Endothelial cell of umbilical vein (primary cell): ENCODE measurements around the gene CABYR. TPM values are rescaled to one million over a fixed set of nuclear protein-coding genes. Genes with fewer than 3 reads are reported as not detected.

Experiments
- BruUV-seq: library from RNA; stranded (reverse); fragments of 400-500 nt; replicated peaks from 2 replicates; lab custom pipeline; 2021; lab: Mats Ljungman, UMichigan
- CTCF ChIA-PET: fragments of 300-600, 350-600 bp; sonication (Branson Sonifier 250); formaldehyde crosslinking; loops from one replicate; lab custom pipeline; 2021; ENCODE audit warnings: antibody characterized with exemption, inconsistent platforms; lab: Charles Lee
- POLR2A ChIA-PET: fragments of 300-600, 350-600 bp; sonication (Branson Sonifier 250); formaldehyde crosslinking; loops from one replicate; lab custom pipeline; 2021; ENCODE audit warnings: antibody characterized with exemption, inconsistent platforms; lab: Charles Lee
- DNase-seq: peaks from one replicate; pipeline ENCODE4 v3.0.0-alpha.2; 2011; ENCODE audit warnings: low read depth, low spot score
- FAIRE-seq: peaks from 2 replicates; lab custom pipeline; 2011; peaks lifted over from hg19 to GRCh38; lab: Jason Lieb, UNC
- H2AFZ ChIP-seq: 2 replicates; pipeline ENCODE4 v1.6.0; 2012; ENCODE audit warnings: low read depth, low read length, control low read depth, inconsistent platforms
- H3K27ac ChIP-seq: 2 replicates; pipeline ENCODE4 v1.5.1; 2011; ENCODE audit warnings: low read depth, mild to moderate bottlenecking, control low read depth, low read length, moderate library complexity; ENCODE audit not compliant: insufficient read depth
- H3K27me3 ChIP-seq, 2 experiments: 2 replicates each; pipeline versions ENCODE4 v1.6.0 to v1.6.1; 2011; ENCODE audit warnings: low read length in 2 of 2, mixed read lengths in 1 of 2; ENCODE audit not compliant: control insufficient read depth in 2 of 2, insufficient read depth in 2 of 2
- H3K36me3 ChIP-seq, 2 experiments: 2 replicates in 1 of 2; 3 replicates in 1 of 2; pipeline ENCODE4 v1.5.1; 2011; ENCODE audit warnings: low read length in 2 of 2, mild to moderate bottlenecking in 1 of 2, moderate library complexity in 1 of 2; ENCODE audit not compliant: control insufficient read depth in 2 of 2, insufficient read depth in 2 of 2; ENCODE audit errors: extremely low read depth in 1 of 2
- H3K4me1 ChIP-seq: 3 replicates; pipeline ENCODE4 v1.5.1; 2011; ENCODE audit warnings: mild to moderate bottlenecking, low read length; ENCODE audit not compliant: control insufficient read depth, insufficient read depth; ENCODE audit errors: extremely low read depth
- H3K4me2 ChIP-seq: 2 replicates; pipeline ENCODE4 v1.6.1; 2011; ENCODE audit warnings: low read length, control low read depth, mixed read lengths; ENCODE audit not compliant: insufficient read depth
- H3K4me3 ChIP-seq, 3 experiments: fragments of 200-600 bp in 1 of 3; sonication (generic), shearing (Covaris generic) in 1 of 3; replicated peaks in 1 of 3; 2 replicates each; pipeline ENCODE4 v1.5.1; 2011 to 2016; ENCODE audit warnings: control low read depth in 3 of 3, low read length in 3 of 3, mild to moderate bottlenecking in 2 of 3, inconsistent platforms in 1 of 3, low read depth in 1 of 3, moderate library complexity in 1 of 3; ENCODE audit not compliant: insufficient read depth in 1 of 3
- H3K79me2 ChIP-seq: 2 replicates; pipeline ENCODE4 v1.6.0; 2012; ENCODE audit warnings: low read length, inconsistent platforms; ENCODE audit not compliant: control insufficient read depth, insufficient read depth
- H3K9ac ChIP-seq: replicated peaks from 2 replicates; pipeline ENCODE3; 2011; ENCODE audit warnings: low read length, control low read depth; ENCODE audit not compliant: insufficient read depth; ENCODE audit errors: extremely low read depth
- H3K9me1 ChIP-seq: replicated peaks from 3 replicates; pipeline ENCODE4 v1.6.0; 2011; ENCODE audit warnings: mild to moderate bottlenecking, low read length; ENCODE audit not compliant: control insufficient read depth, insufficient read depth; ENCODE audit errors: extremely low read depth
- H3K9me3 ChIP-seq: replicated peaks from 2 replicates; pipeline ENCODE4 v1.5.1; 2012; ENCODE audit warnings: low read length, inconsistent platforms; ENCODE audit not compliant: control insufficient read depth, insufficient read depth
- H4K20me1 ChIP-seq: replicated peaks from 2 replicates; pipeline ENCODE3; 2011; ENCODE audit warnings: mild to moderate bottlenecking, low read length; ENCODE audit not compliant: control insufficient read depth, insufficient read depth; ENCODE audit errors: extremely low read depth
- EZH2 ChIP-seq: IDR thresholded peaks from 2 replicates; pipeline ENCODE4 v1.6.1; 2012; ENCODE audit warnings: borderline replicate concordance, low read depth, mild to moderate bottlenecking, moderate library complexity, low read length, inconsistent platforms; ENCODE audit not compliant: severe bottlenecking
- FOS ChIP-seq: IDR thresholded peaks from 2 replicates; pipeline ENCODE4 v1.6.1; 2011; ENCODE audit warnings: mild to moderate bottlenecking, low read length, moderate library complexity, borderline replicate concordance; ENCODE audit not compliant: insufficient read depth
- GATA2 ChIP-seq: IDR thresholded peaks from 2 replicates; pipeline ENCODE4 v1.7.0; 2011; ENCODE audit warnings: low read depth, mild to moderate bottlenecking, moderate library complexity, mixed read lengths, low read length; ENCODE audit not compliant: insufficient read length, insufficient read depth
- JUN ChIP-seq: IDR thresholded peaks from 2 replicates; pipeline ENCODE4 v1.6.1; 2011; ENCODE audit warnings: borderline replicate concordance, low read depth; ENCODE audit not compliant: insufficient read length, insufficient read depth
- MYC ChIP-seq: IDR thresholded peaks from one replicate; pipeline ENCODE4 v1.6.1; 2011; ENCODE audit warnings: mild to moderate bottlenecking, low read depth, low read length
- POLR2A ChIP-seq: IDR thresholded peaks from 2 replicates; pipeline ENCODE4 v1.6.1; 2012; ENCODE audit warnings: low read depth, mild to moderate bottlenecking, control low read depth, low read length
- POLR2AphosphoS5 ChIP-seq: IDR thresholded peaks from 2 replicates; pipeline ENCODE4 v1.6.1; 2012; ENCODE audit warnings: low read depth, mild to moderate bottlenecking, control low read depth, low read length, moderate library complexity; ENCODE audit not compliant: insufficient read depth
- dilution Hi-C: fragments of 300-500 bp; cut with MboI; formaldehyde crosslinking; loops from one replicate; pipeline ENCODE4 v1.15.0; 2019; ENCODE audit warnings: low sequenced_read_pairs; ENCODE audit not compliant: extremely low pct_ligation_motif_present
- intact Hi-C: fragments of 100-400 bp; cut with micrococcal nuclease; formaldehyde crosslinking; loops from one replicate; pipeline ENCODE4 v1.10.0; 2022
- polyA plus RNA-seq, 4 experiments: library from polyadenylated mRNA; depleted of rRNA in 3 of 4; stranded (reverse) in 3 of 4; unstranded in 1 of 4; fragments of >200 nt; gene quantifications; 2 replicates each; pipeline versions ENCODE4 v1.2.1 to v1.2.3, GENCODE V29; 2011 to 2012; ENCODE audit warnings: missing spikeins in 1 of 4
- total RNA-seq: library from RNA; stranded (reverse); gene quantifications from 2 replicates; pipeline ENCODE4 v1.2.3, GENCODE V29; 2021
- TF ChIP-seq, protein P1 (sequence below): IDR thresholded peaks from 2 replicates; pipeline ENCODE4 v1.6.1; 2011; ENCODE audit not compliant: insufficient read depth, insufficient read length
- TF ChIP-seq, protein P2 (sequence below), 2 donors: IDR thresholded peaks; 1 replicate in 1 of 2; 2 replicates in 1 of 2; pipeline ENCODE4 v1.5.1; 2011; ENCODE audit warnings: low read length in 2 of 2, mild to moderate bottlenecking in 2 of 2, moderate library complexity in 2 of 2, control low read depth in 1 of 2, inconsistent platforms in 1 of 2, low read depth in 1 of 2; ENCODE audit not compliant: insufficient read depth in 1 of 2; ENCODE audit errors: extremely low read depth in 1 of 2

Gene CABYR
- total and polyA plus RNA-seq, 2 donors (not counting 3 experiments of a cell fraction or from before 2014, with no cell fraction given): 3.9 to 8.9 TPM

DNA sequence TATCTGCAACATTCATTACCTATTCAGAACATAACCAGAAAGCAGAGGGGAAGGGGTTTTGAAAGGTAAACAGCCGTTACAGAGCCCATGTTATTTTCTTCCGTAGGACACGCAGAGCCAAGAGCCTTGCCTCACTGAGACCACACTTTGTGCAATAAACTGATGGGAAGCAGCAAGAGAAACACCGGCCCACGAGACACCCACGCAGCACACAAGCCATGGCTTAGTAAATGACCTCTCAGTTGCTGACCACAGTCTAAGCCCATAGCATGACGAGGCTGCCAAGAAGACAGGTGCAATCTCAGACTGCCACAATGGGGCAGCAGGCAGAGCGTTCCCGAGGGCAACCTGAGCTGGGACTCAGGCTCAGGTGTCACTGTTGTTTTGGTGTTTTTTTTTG, 59.6 kb downstream of the CABYR start:
- H3K4me1 ChIP-seq: no peaks in the 10 kb centered on the region
- no peak overlapping the region for H3K27ac ChIP-seq
- no peak overlapping the region for H2AFZ ChIP-seq
- no peaks in the 10 kb centered on the region for H3K9me1 ChIP-seq
- H3K36me3 ChIP-seq: no peaks in the 10 kb centered on the region
- H3K4me2 ChIP-seq: no peak overlapping the region
- TF ChIP-seq GATA2: no peak
- TF ChIP-seq EZH2: no peak
- TF ChIP-seq FOS: no peak
- no peak for TF ChIP-seq JUN
- TF ChIP-seq, protein P1, sequence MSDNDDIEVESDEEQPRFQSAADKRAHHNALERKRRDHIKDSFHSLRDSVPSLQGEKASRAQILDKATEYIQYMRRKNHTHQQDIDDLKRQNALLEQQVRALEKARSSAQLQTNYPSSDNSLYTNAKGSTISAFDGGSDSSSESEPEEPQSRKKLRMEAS: no peak
- no peak for TF ChIP-seq POLR2A
- no peak for TF ChIP-seq MYC
- TF ChIP-seq POLR2AphosphoS5: no peak
- TF ChIP-seq, protein P2, sequence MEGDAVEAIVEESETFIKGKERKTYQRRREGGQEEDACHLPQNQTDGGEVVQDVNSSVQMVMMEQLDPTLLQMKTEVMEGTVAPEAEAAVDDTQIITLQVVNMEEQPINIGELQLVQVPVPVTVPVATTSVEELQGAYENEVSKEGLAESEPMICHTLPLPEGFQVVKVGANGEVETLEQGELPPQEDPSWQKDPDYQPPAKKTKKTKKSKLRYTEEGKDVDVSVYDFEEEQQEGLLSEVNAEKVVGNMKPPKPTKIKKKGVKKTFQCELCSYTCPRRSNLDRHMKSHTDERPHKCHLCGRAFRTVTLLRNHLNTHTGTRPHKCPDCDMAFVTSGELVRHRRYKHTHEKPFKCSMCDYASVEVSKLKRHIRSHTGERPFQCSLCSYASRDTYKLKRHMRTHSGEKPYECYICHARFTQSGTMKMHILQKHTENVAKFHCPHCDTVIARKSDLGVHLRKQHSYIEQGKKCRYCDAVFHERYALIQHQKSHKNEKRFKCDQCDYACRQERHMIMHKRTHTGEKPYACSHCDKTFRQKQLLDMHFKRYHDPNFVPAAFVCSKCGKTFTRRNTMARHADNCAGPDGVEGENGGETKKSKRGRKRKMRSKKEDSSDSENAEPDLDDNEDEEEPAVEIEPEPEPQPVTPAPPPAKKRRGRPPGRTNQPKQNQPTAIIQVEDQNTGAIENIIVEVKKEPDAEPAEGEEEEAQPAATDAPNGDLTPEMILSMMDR (IDR thresholded peaks at IDR 0.05; ENCODE audit: extremely low read depth in 1 of 2, insufficient read depth in 1 of 2, low read depth in 1 of 2, low read length in 2 of 2): no peak
- dilution Hi-C loops: no loop called here
- ChIA-PET CTCF (interaction anchor here (1.3 kb wide), 2 partner anchors 10 to 17 kb away, joined by 3 to 4 read pairs; no protein-coding TSS in a partner anchor), POLR2A (no interaction called here)
- no peaks in the 10 kb centered on the region for H3K27me3 ChIP-seq
- DNase-seq (no peak), FAIRE-seq (no peak)
- intact Hi-C loops: no loop called here
- no peaks in the 10 kb centered on the region for H3K79me2 ChIP-seq
- H3K4me3 ChIP-seq: no peak overlapping the region
- H4K20me1 ChIP-seq: no peaks in the 10 kb centered on the region
- no peaks in the 10 kb centered on the region for H3K9me3 ChIP-seq
- BruUV-seq: no TSS peak
- H3K9ac ChIP-seq: no peak overlapping the region
